K562 (cell line): ENCODE results near the gene PPARG. TPM values are rescaled to one million over a fixed set of nuclear protein-coding genes. Genes with fewer than 3 reads are reported as not detected.

ENCODE experiments used
- ATAC-seq: fragments of 200-7000 bp; cut with Tn5 transposase; 3 replicates; pipeline ENCODE4 v1.9.1; 2020; ENCODE audit warnings: moderate library complexity
- BruUV-seq: library from RNA; stranded (reverse); fragments of 400-500 nt; replicated peaks from 2 replicates; lab custom pipeline; 2021; lab: Mats Ljungman, UMichigan
- CTCF ChIA-PET: fragments of 300-600 bp; formaldehyde crosslinking; extraction: SDS; loops from one replicate; lab custom pipeline; 2021; ENCODE audit warnings: low intra/inter-chr PET ratio; lab: Yijun Ruan, JAX
- POLR2A ChIA-PET: fragments of 300-600, 350-650 bp; sonication (Branson Sonifier 250); formaldehyde crosslinking; extraction: SDS; loops from one replicate; lab custom pipeline; 2021; ENCODE audit warnings: antibody characterized with exemption, inconsistent platforms; lab: Yijun Ruan, JAX
- DNase-seq, 4 experiments: peaks; one replicate each; pipeline versions ENCODE4 v3.0.0 to v3.0.0-alpha.2; 2011 to 2018; ENCODE audit warnings: low spot score in 3 of 4, mixed read lengths in 3 of 4; ENCODE audit errors: extremely low read depth in 1 of 4
- FAIRE-seq: peaks from 2 replicates; lab custom pipeline; 2011; peaks lifted over from hg19 to GRCh38; lab: Jason Lieb, UNC
- H2AFZ ChIP-seq: 2 replicates; pipeline ENCODE4 v1.6.0; 2011; ENCODE audit warnings: low read depth, low read length, control low read depth, inconsistent platforms
- H3K27ac ChIP-seq: fragments of 200-600 bp; 3 replicates; pipeline ENCODE4 v1.8.0; 2011; ENCODE audit warnings: low read depth, mild to moderate bottlenecking, control low read depth, inconsistent platforms, low read length, moderate library complexity, mixed read lengths; ENCODE audit errors: extremely low read depth
- H3K27me3 ChIP-seq, 2 experiments: fragments of 300-600 bp in 1 of 2; 2 replicates in 1 of 2; 3 replicates in 1 of 2; pipeline versions ENCODE4 v1.6.0 to v1.8.0; 2011; ENCODE audit warnings: inconsistent platforms in 2 of 2, low read length in 2 of 2, mild to moderate bottlenecking in 1 of 2, mixed read lengths in 1 of 2, moderate library complexity in 1 of 2; ENCODE audit not compliant: control insufficient read depth in 2 of 2, insufficient read depth in 2 of 2
- H3K36me3 ChIP-seq: fragments of 300-600 bp; 3 replicates; pipeline ENCODE4 v1.8.0; 2011; ENCODE audit warnings: mild to moderate bottlenecking, low read length, inconsistent platforms; ENCODE audit not compliant: control insufficient read depth, insufficient read depth
- H3K4me1 ChIP-seq, 2 experiments: fragments of 200-600 bp in 1 of 2; replicated peaks in 1 of 2; 2 replicates in 1 of 2; 3 replicates in 1 of 2; pipeline versions ENCODE4 v1.5.1 to v1.8.0; 2011; ENCODE audit warnings: inconsistent platforms in 2 of 2, low read length in 2 of 2, mild to moderate bottlenecking in 1 of 2, mixed read lengths in 1 of 2, moderate library complexity in 1 of 2; ENCODE audit not compliant: control insufficient read depth in 2 of 2, insufficient read depth in 2 of 2
- H3K4me2 ChIP-seq: 2 replicates; pipeline ENCODE4 v1.6.1; 2011; ENCODE audit warnings: low read length, control low read depth, inconsistent platforms, mixed read lengths; ENCODE audit not compliant: insufficient read depth
- H3K4me3 ChIP-seq: fragments of 200-600 bp; sonication (generic), shearing (Covaris generic); 2 replicates; pipeline ENCODE4 v1.5.1; 2016; ENCODE audit warnings: control low read depth, inconsistent platforms
- H3K79me2 ChIP-seq: fragments of 200-600 bp; 3 replicates; pipeline ENCODE4 v1.8.0; 2011; ENCODE audit warnings: low read length, inconsistent platforms; ENCODE audit not compliant: control insufficient read depth, insufficient read depth
- H3K9ac ChIP-seq, 2 experiments: 2 replicates each; pipeline versions ENCODE4 v1.6.0 to v1.6.1; 2011; ENCODE audit warnings: low read depth in 2 of 2, low read length in 2 of 2, control low read depth in 1 of 2, inconsistent platforms in 1 of 2, mild to moderate bottlenecking in 1 of 2, mixed read lengths in 1 of 2; ENCODE audit not compliant: insufficient read depth in 1 of 2
- H3K9me1 ChIP-seq: one replicate; pipeline ENCODE4 v1.6.0; 2011; ENCODE audit warnings: inconsistent platforms, mild to moderate bottlenecking, low read length, moderate library complexity; ENCODE audit not compliant: control insufficient read depth, insufficient read depth
- H3K9me3 ChIP-seq: replicated peaks from 2 replicates; pipeline ENCODE4 v1.5.1; 2011; ENCODE audit warnings: low read depth, low read length, inconsistent platforms; ENCODE audit not compliant: control insufficient read depth, insufficient read depth
- H4K20me1 ChIP-seq: replicated peaks from 2 replicates; pipeline ENCODE4 v1.6.1; 2011; ENCODE audit warnings: low read length, inconsistent platforms, mixed read lengths; ENCODE audit not compliant: control insufficient read depth, insufficient read depth
- FOXA3 ChIP-seq, 2 experiments: fragments of 450-650 bp in 1 of 2; sonication (generic) in 1 of 2; formaldehyde crosslinking; IDR thresholded peaks in 1 of 2; conservative IDR thresholded peaks in 1 of 2; 2 replicates each; pipeline versions ENCODE4 v1.4.0 to v1.8.0; 2020 to 2022; ENCODE audit warnings: mild to moderate bottlenecking in 2 of 2, missing genetic modification reagents in 1 of 2
- FOXK1 ChIP-seq: sonication (generic); formaldehyde crosslinking; IDR thresholded peaks from 2 replicates; pipeline ENCODE4 v1.8.0; 2022; ENCODE audit warnings: missing genetic modification reagents, mild to moderate bottlenecking, borderline replicate concordance
- GABPA ChIP-seq: fragments of 200-800 bp; sonication (Bioruptor generic); conservative IDR thresholded peaks from 2 replicates; pipeline ENCODE4 v1.6.1; 2016; ENCODE audit warnings: low read depth, missing genetic modification characterization, missing compliant biosample characterization
- HCFC1 ChIP-seq: IDR thresholded peaks from 2 replicates; pipeline ENCODE4 v1.6.1; 2012; ENCODE audit warnings: low read depth, low read length, improper control_type of control experiment
- HOXB6 ChIP-seq: fragments of 250-450 bp; sonication (Bioruptor Pico); IDR thresholded peaks from 2 replicates; pipeline ENCODE4 v1.5.1; 2022; ENCODE audit warnings: mild to moderate bottlenecking, borderline replicate concordance
- ILF3 ChIP-seq: fragments of 450-650 bp; IDR thresholded peaks from 2 replicates; pipeline ENCODE4 v1.6.1; 2018; ENCODE audit warnings: antibody characterized with exemption, mild to moderate bottlenecking, moderate library complexity, borderline replicate concordance
- JUN ChIP-seq, 2 experiments: sonication (generic) in 1 of 2; formaldehyde crosslinking in 1 of 2; IDR thresholded peaks; 2 replicates each; pipeline versions ENCODE4 v1.6.1 to v1.8.0; 2012 to 2022; ENCODE audit warnings: borderline replicate concordance in 2 of 2, mild to moderate bottlenecking in 2 of 2, improper control_type of control experiment in 1 of 2, low read depth in 1 of 2, low read length in 1 of 2, missing genetic modification reagents in 1 of 2
- NR4A1 ChIP-seq, 2 experiments: fragments of 250-450 bp in 1 of 2; fragments of 450-650 bp in 1 of 2; sonication (Bioruptor Pico) in 1 of 2; IDR thresholded peaks; 2 replicates each; pipeline versions ENCODE4 v1.4.0 to v1.6.1; 2016 to 2020; ENCODE audit warnings: mild to moderate bottlenecking in 2 of 2, missing compliant biosample characterization in 1 of 2, missing genetic modification characterization in 1 of 2, moderate library complexity in 1 of 2
- PPARD ChIP-seq: fragments of 250-450 bp; sonication (Bioruptor Pico); IDR thresholded peaks from 2 replicates; pipeline ENCODE4 v1.8.0; 2022; ENCODE audit warnings: inconsistent platforms, mild to moderate bottlenecking, moderate library complexity
- SIN3A ChIP-seq, 2 experiments: fragments of 150-350 bp in 1 of 2; IDR thresholded peaks; 2 replicates each; pipeline ENCODE4 v1.6.1; 2011 to 2016; ENCODE audit warnings: borderline replicate concordance in 2 of 2, low read depth in 2 of 2, low read length in 2 of 2, mild to moderate bottlenecking in 2 of 2, moderate library complexity in 2 of 2; ENCODE audit not compliant: control insufficient read depth in 1 of 2
- SMC3 ChIP-seq: conservative IDR thresholded peaks from 2 replicates; pipeline ENCODE4 v1.6.1; 2011; ENCODE audit warnings: low read depth, low read length, improper control_type of control experiment; ENCODE audit not compliant: insufficient read depth
- SP1 ChIP-seq: sonication (generic); formaldehyde crosslinking; IDR thresholded peaks from 2 replicates; pipeline ENCODE4 v1.8.1; 2022; ENCODE audit warnings: mild to moderate bottlenecking, missing genetic modification reagents
- ZBTB7A ChIP-seq: IDR thresholded peaks from 2 replicates; pipeline ENCODE4 v1.6.1; 2011; ENCODE audit warnings: low read depth, mild to moderate bottlenecking, low read length, moderate library complexity, borderline replicate concordance; ENCODE audit not compliant: control insufficient read depth
- ZNF444 ChIP-seq: fragments of 250-450 bp; sonication (Bioruptor Pico); IDR thresholded peaks from 2 replicates; pipeline ENCODE4 v1.4.0; 2020; ENCODE audit warnings: mild to moderate bottlenecking, moderate library complexity
- WGBS: fragments of 100-300 bp; shearing (Covaris generic); methylation state at CpG from one replicate; pipeline ENCODE4 v1.1.6; 2016; ENCODE audit warnings: low coverage, mixed read lengths; ENCODE audit not compliant: insufficient coverage; ENCODE audit errors: missing lambda C conversion rate; 5-methylcytosine and 5-hydroxymethylcytosine counted together
- in situ Hi-C: fragments of 300-500 bp; cut with MboI; formaldehyde crosslinking; loops from 4 replicates; pipeline ENCODE4 v1.15.0; 2018; ENCODE audit warnings: inconsistent platforms, mixed read lengths
- intact Hi-C: fragments of 100-400 bp; cut with micrococcal nuclease; formaldehyde crosslinking; loops from 2 replicates; pipeline ENCODE4 v1.14.2; 2022
- polyA plus RNA-seq, 8 experiments: library from polyadenylated mRNA; depleted of rRNA in 4 of 8; stranded (reverse) in 5 of 8; unstranded in 3 of 8; fragments of >200 nt; fragmentation: Nextera tagmentation in 2 of 8; fragmentation: Illumina TruSeq in 1 of 8; extraction: Ambion mirVana in 2 of 8; extraction: Trizol in 1 of 8; gene quantifications; 2 replicates each; pipeline versions ENCODE4 v1.2.1 to v1.2.3, GENCODE V29; 2011 to 2014; ENCODE audit warnings: inconsistent platforms in 1 of 8, missing spikeins in 1 of 8
- total RNA-seq, 7 experiments: library from RNA; depleted of rRNA in 6 of 7; stranded (reverse); fragments of >200 nt in 6 of 7; fragmentation: Illumina TruSeq in 2 of 7; extraction: Trizol in 2 of 7; gene quantifications; 2 replicates each; pipeline versions ENCODE4 v1.2.1 to v1.2.3, GENCODE V29; 2011 to 2021; ENCODE audit warnings: low replicate concordance in 1 of 7

The PPARG gene
- total and polyA plus RNA-seq, 9 of the 15 experiments (the other 6 are each of a cell fraction or from before 2014, with no cell fraction given): not detected

DNA sequence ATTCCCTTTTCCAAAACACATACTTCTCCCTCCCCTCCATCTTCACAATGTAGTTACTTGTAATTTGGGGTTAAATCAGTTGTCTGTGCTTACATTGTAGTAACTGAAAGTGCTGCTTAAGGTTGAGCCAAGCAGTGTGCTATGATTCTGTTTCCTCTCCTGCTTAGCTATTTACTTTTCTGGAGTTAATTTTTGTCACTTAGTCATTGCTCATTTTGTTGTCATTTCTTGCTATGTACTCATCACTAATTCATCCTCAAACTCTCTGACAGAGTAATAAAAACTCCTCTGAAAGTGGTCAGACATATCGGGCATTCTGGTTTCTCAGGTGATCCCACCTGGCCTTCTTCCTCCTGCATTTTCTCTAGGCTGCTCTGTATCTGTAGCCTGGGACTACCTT is 80.7 kb downstream of the PPARG start:
- POLR2A ChIA-PET: no interaction called here
- H3K27me3 ChIP-seq: peaks cover 0 to 5% of the 10 kb centered on the region in 2 experiments; a peak in 2 of 5 replicates
- no peak for FAIRE-seq
- intact Hi-C loops: no loop called here
- TF ChIP-seq SMC3: no peak
- no peak for TF ChIP-seq PPARD (CRISPR knock-in tag)
- TF ChIP-seq FOXA3 (CRISPR knock-in tag; conservative IDR thresholded peaks at IDR 0.05 in 1 of 2, IDR thresholded peaks at IDR 0.05 in 1 of 2): no peak
- TF ChIP-seq, all 486 proteins: peak for 0
- 0% methylated on average over 1 of the region's 1 CpG for WGBS
- no peak for ATAC-seq
- Histone ChIP-seq H3K4me1 (no peaks in the 10 kb centered on the region), H3K9me1 (no peaks in the 10 kb centered on the region), H3K9me3 (no peaks in the 10 kb centered on the region; the same call in 1 of the 2 replicates), H3K9ac (no peak overlapping the region), H3K27ac (no peak overlapping the region), H3K36me3 (no peaks in the 10 kb centered on the region), H4K20me1 (no peaks in the 10 kb centered on the region), H2AFZ (no peak overlapping the region), H3K79me2 (no peaks in the 10 kb centered on the region), H3K4me2 (no peak overlapping the region), H3K4me3 (no peak overlapping the region)
- in situ Hi-C loops: no loop called here
- CTCF ChIA-PET: no interaction called here
- no TSS peak for BruUV-seq
- no peak for DNase-seq

DNA sequence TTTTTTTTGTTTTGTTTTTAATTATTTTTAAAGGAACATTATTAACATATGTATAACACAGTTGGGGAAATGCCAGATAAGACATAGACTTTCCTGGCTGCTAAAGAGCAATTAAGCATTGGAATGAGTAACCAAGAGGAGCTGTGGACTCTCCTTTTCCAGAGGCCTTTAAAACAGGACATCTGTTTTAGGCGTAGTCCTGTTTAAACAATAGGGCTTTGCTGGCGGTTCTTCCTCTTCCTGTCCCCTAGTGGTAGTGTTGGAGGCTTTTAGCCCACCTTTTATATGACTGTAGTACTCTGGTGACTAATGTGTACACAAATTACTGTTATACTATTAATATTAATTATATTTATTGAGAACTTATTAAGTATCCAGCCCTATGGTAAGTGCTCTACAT is 81.9 kb downstream of the PPARG start:
- Histone ChIP-seq H3K27me3 (peaks cover 0 to 5% of the 10 kb centered on the region in 2 experiments; a peak in 1 of 5 replicates), H3K4me2 (no peak overlapping the region), H3K9me1 (no peaks in the 10 kb centered on the region), H3K27ac (no peak overlapping the region), H3K9ac (no peak overlapping the region), H3K4me1 (no peaks in the 10 kb centered on the region), H3K36me3 (no peaks in the 10 kb centered on the region), H3K79me2 (no peaks in the 10 kb centered on the region), H3K4me3 (no peak overlapping the region), H4K20me1 (no peaks in the 10 kb centered on the region), H3K9me3 (no peaks in the 10 kb centered on the region; the same call in 1 of the 2 replicates), H2AFZ (no peak overlapping the region)
- BruUV-seq: no TSS peak
- POLR2A ChIA-PET: no interaction called here
- FAIRE-seq (no peak), ATAC-seq (no peak), DNase-seq (no peak)
- CTCF ChIA-PET: no interaction called here
- in situ Hi-C loops: no loop called here
- intact Hi-C loops: no loop called here
- TF ChIP-seq GABPA (tag) (no peak), SIN3A (IDR thresholded peaks at IDR 0.05; ENCODE audit: borderline replicate concordance in 2 of 2, control insufficient read depth in 1 of 2, low read depth in 2 of 2, low read length in 2 of 2) (no peak), JUN (IDR thresholded peaks at IDR 0.05; ENCODE audit: borderline replicate concordance, low read depth, low read length) (no peak), JUN (CRISPR knock-in tag; IDR thresholded peaks at IDR 0.05; ENCODE audit: borderline replicate concordance) (no peak), HCFC1 (no peak), ZBTB7A (no peak), HOXB6 (CRISPR knock-in tag) (no peak), SP1 (CRISPR knock-in tag) (no peak), ZNF444 (no peak), ILF3 (no peak), FOXK1 (CRISPR knock-in tag) (no peak), NR4A1 (CRISPR knock-in tag; IDR thresholded peaks at IDR 0.05) (no peak), NR4A1 (tag; IDR thresholded peaks at IDR 0.05) (no peak)
- WGBS: 10% methylated on average over 2 of the region's 2 CpGs
